Stimulated activated CD4-positive, alpha-beta T cell treated with anti-CD3 and anti-CD28 coated beads, Interleukin-4, amount 100 ng/mL, for 24 hours (primary cell): Measurements from ENCODE around the gene HEG1.

Experiments
- DNase-seq: peaks from one replicate; pipeline ENCODE4 v3.0.0-alpha.2; 2020

The HEG1 gene

DNA sequence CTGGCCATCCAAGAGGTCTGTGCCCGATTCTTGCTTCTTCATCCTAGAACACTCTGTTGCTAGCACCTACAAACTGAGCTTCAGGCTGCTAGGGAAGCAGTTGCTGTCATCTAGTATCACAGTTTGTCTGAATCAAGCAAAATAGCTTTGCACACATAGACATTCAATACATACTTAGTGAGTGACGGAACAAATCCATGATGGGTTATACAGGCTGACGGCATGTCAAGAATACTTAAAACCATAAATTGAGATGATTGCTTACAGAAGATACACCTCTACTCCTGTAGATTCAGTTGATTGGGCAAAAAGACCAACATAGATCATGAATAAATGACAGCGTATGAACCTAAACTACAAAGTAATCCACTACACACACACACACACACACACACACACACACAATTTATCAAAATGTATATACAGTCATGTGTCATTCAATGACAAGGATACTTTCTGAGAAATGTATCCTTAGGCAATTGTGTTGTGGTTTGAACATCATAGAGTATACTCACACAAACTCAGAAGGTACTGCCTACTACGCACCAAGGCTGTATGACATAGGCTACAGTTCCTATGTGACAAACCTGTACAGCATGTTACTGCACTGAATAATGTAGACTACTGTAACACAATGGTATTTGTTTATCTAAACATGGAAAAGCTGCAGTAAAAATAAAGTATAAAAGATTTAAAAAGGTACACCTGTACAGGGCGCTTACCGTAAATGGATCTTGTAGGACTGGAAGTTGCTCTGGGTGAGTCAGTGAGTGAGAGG is 14.4 kb upstream of the HEG1 start:
- DNase-seq = no peak

DNA sequence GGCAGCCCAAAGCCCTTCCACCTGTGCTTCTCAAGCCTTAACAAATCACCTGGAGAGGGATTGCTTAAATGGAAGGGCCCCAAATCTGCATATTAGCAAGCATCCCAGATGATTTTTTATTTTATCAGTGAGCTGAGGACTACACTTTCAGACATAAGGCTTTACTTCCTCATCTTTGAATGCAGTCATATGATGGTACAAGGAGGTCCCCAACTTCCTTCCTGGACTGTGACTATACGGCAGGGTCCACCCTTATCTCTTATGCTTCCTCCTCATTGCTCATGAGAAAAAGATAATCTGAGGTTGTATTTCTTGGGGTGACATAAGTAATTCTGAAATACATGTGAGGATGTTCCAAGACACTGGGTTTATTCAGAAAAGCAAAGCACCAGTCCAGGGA is 13.7 kb upstream of the HEG1 start:
- no peak for DNase-seq

DNA sequence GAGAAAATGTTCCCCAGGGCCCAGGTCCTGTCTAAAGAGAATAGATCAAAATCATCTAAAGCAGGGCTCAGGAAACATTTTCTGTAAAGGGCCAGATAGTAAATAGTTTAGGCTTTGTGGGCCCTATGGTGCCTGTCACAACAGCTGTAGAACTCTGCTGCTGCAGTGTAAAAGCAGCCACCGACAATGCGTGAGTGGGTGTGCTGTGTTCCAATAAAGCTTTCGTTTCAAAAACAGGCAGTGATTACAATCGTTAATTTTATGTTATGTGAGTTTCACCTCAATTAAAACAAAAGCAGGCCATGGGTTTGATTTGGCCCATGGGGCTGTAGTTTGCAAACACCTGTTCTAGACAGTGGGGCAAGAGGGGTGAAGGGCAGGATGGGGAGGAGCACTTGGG is 12.5 kb upstream of the HEG1 start:
- no peak for DNase-seq

DNA sequence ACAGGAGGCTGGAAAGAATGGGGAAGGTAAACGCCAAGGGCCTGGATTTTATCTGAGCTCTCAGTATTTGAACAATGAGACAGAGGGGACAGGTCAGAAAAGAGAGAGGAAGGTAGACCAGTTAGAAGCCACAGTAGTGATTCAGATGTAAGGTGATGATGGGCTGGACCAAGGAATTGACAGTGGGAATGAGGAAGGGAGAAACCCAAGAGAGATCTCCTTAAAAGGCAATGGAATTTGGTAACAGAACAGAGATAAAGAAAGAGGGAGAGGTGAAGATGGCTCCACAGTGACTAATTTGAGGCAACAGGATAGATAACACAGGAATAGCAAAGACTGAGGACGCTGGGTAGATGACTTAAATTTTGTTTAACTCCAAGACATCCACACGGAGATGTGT is 11.4 kb upstream of the HEG1 start:
- no peak for DNase-seq

- DNase-seq = no peak
Observed at GRCh38 chr3:125062904-125063618, 7.3 kb upstream of the HEG1 start.

GRCh38 chr3:125061646-125062045 is 5.8 kb upstream of the HEG1 start:
- DNase-seq = no peak

GRCh38 chr3:125061170-125061569 is 5.4 kb upstream of the HEG1 start:
- no peak for DNase-seq

DNA sequence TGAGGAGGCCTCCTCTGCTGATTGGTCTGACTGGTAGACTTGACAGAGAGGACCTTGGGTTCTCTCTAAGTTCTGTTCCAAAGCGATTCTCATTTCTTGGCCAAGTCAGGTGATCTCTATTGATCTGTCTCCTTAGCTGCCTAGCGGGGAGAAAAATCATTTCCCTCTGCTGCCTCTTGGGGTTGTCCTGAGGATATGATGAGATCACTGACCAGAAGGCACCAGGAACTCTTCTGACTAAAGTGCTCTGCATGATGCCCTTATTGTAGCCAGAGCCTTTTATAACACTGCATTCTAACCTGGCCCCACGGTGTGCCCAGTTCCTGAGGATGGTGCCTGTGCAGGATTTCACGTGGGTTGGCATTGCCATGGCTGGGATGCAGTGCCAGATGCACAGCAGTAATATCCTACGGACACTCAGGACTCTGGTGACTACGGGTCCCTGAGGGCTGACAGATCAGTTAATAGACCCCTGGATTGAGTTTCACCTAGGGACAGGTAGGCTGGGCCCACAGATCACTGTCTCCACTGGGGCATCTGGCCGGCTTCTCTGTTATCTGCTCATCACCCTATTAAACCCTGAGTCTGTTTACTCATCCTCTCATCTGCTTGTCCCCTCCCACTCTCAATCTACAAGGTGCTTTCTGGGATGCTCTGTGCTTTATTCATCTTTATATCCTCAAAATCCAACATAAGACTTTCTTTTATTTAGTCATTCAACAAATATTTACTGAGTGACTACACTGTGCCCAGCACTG is 3.9 kb upstream of the HEG1 start:
- no peak for DNase-seq

DNA sequence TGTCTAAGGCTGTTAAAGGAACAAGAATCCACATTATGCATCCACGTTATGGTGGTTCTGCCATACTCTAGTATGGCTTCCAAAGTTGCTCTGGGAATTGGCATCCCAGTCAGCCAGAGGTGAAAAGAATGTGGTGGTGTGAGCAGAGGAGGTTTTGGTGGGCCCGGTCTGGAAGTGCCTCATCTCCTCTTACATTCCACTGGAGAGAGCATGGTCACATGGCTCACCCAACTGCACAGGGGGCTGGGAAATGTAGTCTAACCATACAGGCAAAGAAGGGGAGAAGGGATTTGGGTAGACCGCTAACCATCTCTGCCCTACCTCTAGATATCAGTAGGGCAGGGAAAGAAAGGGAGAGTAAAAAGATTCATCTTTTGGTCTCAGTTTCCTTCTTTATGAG is 3.2 kb upstream of the HEG1 start:
- DNase-seq = no peak

GRCh38 chr3:125058529-125058928 is 2.7 kb upstream of the HEG1 start:
- DNase-seq = no peak

GRCh38 chr3:125057186-125057850 is 1.5 kb upstream of the HEG1 start:
- DNase-seq = no peak

- DNase-seq = no peak
Observed at GRCh38 chr3:125055331-125055912, 375 bp downstream of the HEG1 start.

DNA sequence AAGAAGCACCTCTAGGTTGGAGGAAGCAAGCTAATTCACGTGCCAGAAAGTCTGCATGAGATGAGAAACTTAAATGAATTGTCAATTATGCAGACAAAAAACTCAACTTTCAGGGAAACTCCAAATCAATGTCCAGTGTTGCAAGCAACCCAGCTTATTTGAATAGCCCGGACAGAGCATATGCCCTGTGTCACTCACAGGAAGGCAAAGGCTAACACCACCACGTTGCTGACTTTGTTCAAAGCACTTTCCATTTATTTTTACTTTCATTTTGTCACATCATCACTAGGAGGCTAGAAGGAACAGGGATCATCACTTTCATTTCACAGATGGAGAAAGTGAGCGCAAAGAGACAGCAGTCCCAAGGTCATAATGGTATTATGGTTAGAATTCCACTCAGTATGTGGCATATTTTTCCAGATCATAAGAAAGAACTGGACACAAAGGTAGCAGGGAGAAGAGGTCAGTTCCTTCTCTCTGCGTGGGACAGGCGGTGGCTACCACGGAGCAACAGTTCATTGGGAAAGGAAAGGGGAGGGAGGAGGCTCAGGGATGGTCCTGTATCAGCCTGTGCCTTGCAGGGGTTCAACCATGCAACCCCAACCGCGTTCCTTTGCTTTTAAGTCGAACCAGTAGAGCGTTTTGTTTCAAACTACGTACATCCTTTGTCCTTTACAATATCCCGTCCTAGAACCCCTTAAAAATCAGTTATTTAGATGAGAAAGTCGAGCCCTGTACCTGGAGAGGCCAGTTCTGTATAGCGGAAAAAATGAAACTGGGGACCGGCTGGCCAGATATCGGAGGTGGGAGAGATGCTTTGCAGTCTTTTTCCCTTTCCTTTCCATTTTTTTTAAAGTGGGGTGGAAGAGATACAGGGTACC is 1.1 kb downstream of the HEG1 start:
- no peak for DNase-seq

GRCh38 chr3:125054062-125054448 is 1.7 kb downstream of the HEG1 start:
- no peak for DNase-seq

DNA sequence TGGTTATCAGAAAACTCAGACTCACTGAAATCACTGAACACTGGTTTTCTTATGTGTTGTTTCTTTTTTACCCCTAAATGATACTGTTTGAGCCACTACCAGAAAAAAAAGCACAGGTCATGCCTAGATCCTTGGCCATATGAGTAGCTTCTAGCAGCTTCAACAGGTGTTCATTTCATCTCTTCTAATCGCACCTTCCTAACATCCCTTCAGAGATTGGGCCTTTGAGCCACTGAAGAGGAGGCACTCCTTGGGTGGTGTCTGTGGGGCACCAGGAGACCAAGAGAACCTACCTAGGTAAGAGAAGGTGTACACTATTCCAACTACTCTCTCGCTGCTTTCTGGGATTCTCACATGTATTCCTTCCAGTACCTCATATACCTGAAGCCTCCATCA is 2.5 kb downstream of the HEG1 start:
- DNase-seq = no peak

DNA sequence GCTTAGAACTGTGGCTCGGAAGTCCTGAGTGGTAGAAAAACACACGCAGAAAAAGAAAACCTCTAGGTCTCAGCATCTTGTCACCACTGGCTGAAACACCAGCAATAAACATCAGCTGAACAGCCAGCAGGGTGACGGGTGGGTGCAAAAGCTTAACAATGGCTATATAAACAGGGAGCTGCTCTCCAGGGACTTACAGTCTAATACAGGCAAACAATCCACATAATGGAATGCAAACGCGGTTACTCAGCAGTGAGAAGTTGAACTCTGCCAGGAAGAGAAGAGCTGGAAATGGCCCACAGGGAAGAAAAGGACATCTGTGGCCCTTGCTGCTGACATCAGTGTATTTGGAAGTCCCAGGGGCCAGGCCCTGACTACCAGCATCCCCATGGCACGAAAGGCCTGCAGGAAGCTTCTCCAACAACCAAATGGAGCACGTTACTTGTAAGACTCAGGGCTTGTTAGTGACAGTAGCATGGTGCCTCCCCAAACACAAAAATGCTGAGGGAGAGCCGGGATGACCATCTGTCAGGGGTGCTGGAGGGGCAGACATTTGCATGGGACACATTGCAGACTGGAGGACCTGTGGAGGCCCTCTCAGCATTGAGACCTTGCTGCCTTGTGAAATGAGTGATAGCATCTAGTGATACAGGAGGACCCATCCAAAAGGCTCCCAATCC is 3.0 kb downstream of the HEG1 start:
- no peak for DNase-seq

DNA sequence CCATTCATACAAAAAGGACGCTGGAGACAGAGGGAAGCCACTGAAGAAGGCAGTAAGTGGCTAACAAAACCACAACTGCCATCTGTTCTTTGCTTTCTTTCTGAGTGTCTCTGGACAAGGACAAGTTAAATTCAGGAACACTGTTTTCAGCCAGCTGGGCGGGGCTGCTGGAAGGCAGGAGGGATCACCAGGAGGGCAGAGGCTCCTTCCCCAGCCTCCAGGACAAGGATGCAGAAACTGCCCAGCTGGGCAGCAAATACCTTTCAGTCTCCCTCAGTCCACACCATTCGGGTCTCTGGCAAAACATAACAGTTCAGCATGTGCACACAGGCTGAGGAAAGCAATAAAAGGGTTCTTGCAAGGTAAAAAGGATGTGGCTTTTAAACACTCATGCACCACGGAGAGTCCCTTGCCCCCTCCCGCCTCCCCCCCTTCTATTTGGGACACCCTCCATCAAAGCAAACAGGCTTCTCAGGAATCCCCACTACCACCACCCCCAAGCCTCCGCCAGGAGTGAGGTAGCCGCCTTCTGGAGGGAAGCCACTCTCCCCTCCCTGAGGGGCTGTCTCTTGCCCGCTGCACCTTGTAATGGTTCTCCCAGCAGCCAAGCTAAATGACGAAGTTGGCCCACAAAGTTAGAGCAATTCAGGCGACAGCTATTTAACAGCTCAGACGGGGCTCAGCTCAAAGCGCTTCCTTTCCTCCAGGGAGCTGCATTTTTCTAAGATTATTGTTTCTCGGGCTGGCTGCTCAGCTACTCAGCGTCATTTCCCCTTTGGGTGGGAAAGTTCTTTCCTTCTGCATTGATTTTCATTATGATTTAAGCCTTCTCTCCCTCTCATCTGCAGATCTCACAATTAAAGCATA is 3.8 kb downstream of the HEG1 start:
- DNase-seq = peak; percentile 60

- no peak for DNase-seq
Observed at GRCh38 chr3:125051205-125051604, 4.6 kb downstream of the HEG1 start.

- DNase-seq = no peak
Observed at GRCh38 chr3:125050488-125051090, 5.2 kb downstream of the HEG1 start.

DNA sequence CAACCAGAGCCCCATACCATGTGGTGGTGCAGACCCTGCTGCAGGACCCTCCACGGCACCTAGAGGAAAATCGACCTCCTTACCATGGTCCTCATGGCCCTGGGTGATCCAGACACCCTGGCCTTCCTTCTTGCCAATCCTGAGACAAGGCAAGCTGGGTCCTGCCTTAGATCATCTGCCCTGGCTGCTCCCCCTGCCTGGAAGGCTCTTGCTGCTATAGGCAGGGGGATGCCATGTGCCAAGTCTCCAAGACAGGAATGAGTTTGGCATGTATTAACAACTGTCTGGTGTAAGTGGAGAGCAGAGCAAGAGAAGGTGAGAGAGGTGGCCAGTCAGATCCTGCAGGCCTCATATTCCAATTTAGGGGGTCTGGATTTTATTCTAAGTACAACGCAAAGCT is 7.5 kb downstream of the HEG1 start:
- DNase-seq = no peak
